IMR-90 (cell line): ENCODE data around the gene PITPNC1. TPM values are rescaled to one million over a fixed set of nuclear protein-coding genes. Genes with fewer than 3 reads are reported as not detected.

ENCODE experiments used
- ATAC-seq: fragments of 200-7000 bp; cut with Tn5 transposase; 2 replicates; pipeline ENCODE4 v1.9.1; 2020; ENCODE audit warnings: low read depth, mild to moderate bottlenecking, moderate library complexity
- BruUV-seq: library from RNA; stranded (reverse); fragments of 400-500 nt; replicated peaks from 2 replicates; lab custom pipeline; 2021; lab: Mats Ljungman, UMichigan
- CTCF ChIA-PET: fragments of 300-600 bp; formaldehyde crosslinking; extraction: SDS; loops from one replicate; lab custom pipeline; 2021; ENCODE audit warnings: antibody characterized with exemption; lab: Yijun Ruan, JAX
- POLR2A ChIA-PET: fragments of 300-600 bp; sonication (Branson Sonifier 250); formaldehyde crosslinking; loops from one replicate; lab custom pipeline; 2022; ENCODE audit warnings: antibody characterized with exemption; ENCODE audit not compliant: unreplicated experiment; lab: Charles Lee
- DNase-seq: peaks from one replicate; pipeline ENCODE4 v3.0.0; 2013
- H2AFZ ChIP-seq: replicated peaks from 2 replicates; pipeline ENCODE3; 2013; ENCODE audit warnings: low read length, mild to moderate bottlenecking; ENCODE audit not compliant: poor library complexity
- H2AK5ac ChIP-seq: 2 replicates; pipeline ENCODE4 v1.6.1; 2013; ENCODE audit warnings: low read depth, low read length, inconsistent platforms
- H2AK9ac ChIP-seq: replicated peaks from 2 replicates; pipeline ENCODE3; 2013; ENCODE audit warnings: mild to moderate bottlenecking, low read depth, low read length, moderate library complexity; ENCODE audit not compliant: poor library complexity
- H2BK120ac ChIP-seq: 2 replicates; pipeline ENCODE4 v1.6.1; 2013; ENCODE audit warnings: low read depth, low read length, inconsistent platforms
- H2BK15ac ChIP-seq: 3 replicates; pipeline ENCODE4 v1.6.1; 2013; ENCODE audit warnings: low read depth, low read length, inconsistent platforms
- H2BK20ac ChIP-seq: 2 replicates; pipeline ENCODE4 v1.6.1; 2013; ENCODE audit warnings: low read depth, mild to moderate bottlenecking, inconsistent platforms, low read length, moderate library complexity
- H2BK5ac ChIP-seq: 2 replicates; pipeline ENCODE4 v1.6.1; 2013; ENCODE audit warnings: mild to moderate bottlenecking, low read depth, low read length, inconsistent platforms; ENCODE audit not compliant: poor library complexity, severe bottlenecking
- H3K14ac ChIP-seq: replicated peaks from 2 replicates; pipeline ENCODE4 v1.6.1; 2013; ENCODE audit warnings: low read depth, low read length, inconsistent platforms
- H3K18ac ChIP-seq: 2 replicates; pipeline ENCODE4 v1.6.1; 2013; ENCODE audit warnings: low read depth, low read length, control low read depth
- H3K23ac ChIP-seq: 2 replicates; pipeline ENCODE4 v1.6.1; 2013; ENCODE audit warnings: low read depth, low read length, inconsistent platforms
- H3K27ac ChIP-seq: 2 replicates; pipeline ENCODE4 v1.5.1; 2013; ENCODE audit warnings: mild to moderate bottlenecking, control low read depth, low read length; ENCODE audit not compliant: insufficient read depth
- H3K27me3 ChIP-seq: 2 replicates; pipeline ENCODE4 v1.6.1; 2013; ENCODE audit warnings: low read length; ENCODE audit not compliant: control insufficient read depth, insufficient read depth
- H3K36me3 ChIP-seq: 2 replicates; pipeline ENCODE4 v1.6.1; 2013; ENCODE audit warnings: low read length, mixed read lengths; ENCODE audit not compliant: control insufficient read depth, insufficient read depth
- H3K4ac ChIP-seq: 2 replicates; pipeline ENCODE4 v1.6.1; 2013; ENCODE audit warnings: low read depth, low read length, inconsistent platforms
- H3K4me1 ChIP-seq: 2 replicates; pipeline ENCODE4 v1.6.1; 2013; ENCODE audit warnings: low read length, mixed read lengths; ENCODE audit not compliant: control insufficient read depth, insufficient read depth
- H3K4me2 ChIP-seq: 2 replicates; pipeline ENCODE4 v1.6.1; 2013; ENCODE audit warnings: low read depth, mild to moderate bottlenecking, control low read depth, low read length, moderate library complexity
- H3K4me3 ChIP-seq: 2 replicates; pipeline ENCODE4 v1.5.1; 2013; ENCODE audit warnings: low read depth, mild to moderate bottlenecking, control low read depth, low read length, moderate library complexity; ENCODE audit not compliant: insufficient read depth
- H3K56ac ChIP-seq: 2 replicates; pipeline ENCODE4 v1.6.1; 2013; ENCODE audit warnings: low read length, inconsistent platforms; ENCODE audit not compliant: insufficient read depth; ENCODE audit errors: extremely low read depth
- H3K79me1 ChIP-seq, 2 experiments: 2 replicates each; pipeline ENCODE4 v1.6.1; 2013; ENCODE audit warnings: low read length in 2 of 2, inconsistent platforms in 1 of 2, low read depth in 1 of 2
- H3K9ac ChIP-seq: 2 replicates; pipeline ENCODE4 v1.6.1; 2013; ENCODE audit warnings: low read depth, low read length, control low read depth
- H3K9me1 ChIP-seq: 2 replicates; pipeline ENCODE4 v1.6.1; 2013; ENCODE audit warnings: low read length, inconsistent platforms; ENCODE audit not compliant: insufficient read depth
- H3K9me3 ChIP-seq: 2 replicates; pipeline ENCODE4 v1.6.1; 2013; ENCODE audit warnings: low read length; ENCODE audit not compliant: control insufficient read depth, insufficient read depth
- H4K20me1 ChIP-seq: 2 replicates; pipeline ENCODE4 v1.6.1; 2013; ENCODE audit warnings: low read length, inconsistent platforms; ENCODE audit not compliant: insufficient read depth
- H4K5ac ChIP-seq: 2 replicates; pipeline ENCODE4 v1.6.1; 2013; ENCODE audit warnings: mild to moderate bottlenecking, low read depth, low read length, control low read depth
- H4K8ac ChIP-seq, 2 experiments: 2 replicates each; pipeline ENCODE4 v1.6.1; 2013; ENCODE audit warnings: low read depth in 2 of 2, low read length in 2 of 2, control low read depth in 1 of 2, inconsistent platforms in 1 of 2
- H4K91ac ChIP-seq: 2 replicates; pipeline ENCODE4 v1.6.1; 2013; ENCODE audit warnings: low read depth, low read length, inconsistent platforms; ENCODE audit not compliant: insufficient read depth
- BHLHE40 ChIP-seq: fragments of 150-350 bp; IDR thresholded peaks from 2 replicates; pipeline ENCODE4 v1.6.1; 2016; ENCODE audit warnings: mild to moderate bottlenecking, low read depth, low read length
- CEBPB ChIP-seq: IDR thresholded peaks from 2 replicates; pipeline ENCODE4 v1.6.1; 2012; ENCODE audit warnings: low read depth, low read length, improper control_type of control experiment
- CHD1 ChIP-seq: IDR thresholded peaks from 2 replicates; pipeline ENCODE4 v1.6.1; 2012; ENCODE audit warnings: low read depth, low read length, improper control_type of control experiment
- FOS ChIP-seq: fragments of 150-350 bp; IDR thresholded peaks from 2 replicates; pipeline ENCODE4 v1.6.1; 2016; ENCODE audit warnings: low read depth, low read length
- MAZ ChIP-seq: IDR thresholded peaks from 2 replicates; pipeline ENCODE4 v1.6.1; 2012; ENCODE audit warnings: low read depth, mild to moderate bottlenecking, low read length, improper control_type of control experiment, moderate library complexity, borderline replicate concordance
- MXI1 ChIP-seq: IDR thresholded peaks from 2 replicates; pipeline ENCODE4 v1.6.1; 2012; ENCODE audit warnings: low read depth, mild to moderate bottlenecking, low read length, moderate library complexity, borderline replicate concordance
- POLR2A ChIP-seq: IDR thresholded peaks from 2 replicates; pipeline ENCODE4 v1.6.1; 2012; ENCODE audit warnings: mild to moderate bottlenecking, low read depth, low read length
- RCOR1 ChIP-seq: IDR thresholded peaks from 2 replicates; pipeline ENCODE4 v1.6.1; 2012; ENCODE audit warnings: mild to moderate bottlenecking, low read length, improper control_type of control experiment; ENCODE audit not compliant: insufficient replicate concordance
- WGBS, 2 experiments: methylation state at CpG; one replicate each; pipeline versions ENCODE4 v1.1.5 to v1.1.7; 2013; ENCODE audit warnings: missing lambda C conversion rate in 2 of 2; ENCODE audit not compliant: insufficient read length in 1 of 2; ENCODE audit errors: extremely low coverage in 2 of 2; 5-methylcytosine and 5-hydroxymethylcytosine counted together
- dilution Hi-C: fragments of 300-500 bp; cut with HindIII; formaldehyde crosslinking; loops from one replicate; pipeline ENCODE4 v1.14.3; 2018; ENCODE audit warnings: low sequenced_read_pairs; ENCODE audit not compliant: unreplicated experiment
- in situ Hi-C: fragments of 300-500 bp; cut with MboI; formaldehyde crosslinking; loops from 3 replicates; pipeline ENCODE4 v1.14.3; 2019; ENCODE audit warnings: low sequenced_read_pairs, inconsistent platforms, mixed read lengths
- intact Hi-C: fragments of 100-400 bp; cut with micrococcal nuclease; formaldehyde crosslinking; loops from 2 replicates; pipeline ENCODE4 v1.10.0; 2022
- polyA plus RNA-seq, 3 experiments: library from polyadenylated mRNA; depleted of rRNA; stranded (reverse); fragments of >200 nt; gene quantifications; 2 replicates each; pipeline ENCODE4 v1.2.3, GENCODE V29; 2012; ENCODE audit warnings: low replicate concordance in 1 of 3
- total RNA-seq: library from RNA; depleted of rRNA; stranded (reverse); fragments of >200 nt; gene quantifications from 2 replicates; pipeline ENCODE4 v1.2.3, GENCODE V29; 2012

PITPNC1 gene
- total and polyA plus RNA-seq, 2 of the 4 experiments (the other 2 are of a cell fraction): 4.1 TPM

- TF ChIP-seq RCOR1 (no peak), POLR2A (peak; percentile 91)
Measured at GRCh38 chr17:67717624-67718324, 340.7 kb downstream of the PITPNC1 start, which contains the start of gene NOL11 (continued).

GRCh38 chr17:67718325-67718941, 341.4 kb downstream of the PITPNC1 start:
- DNase-seq: peak; percentile 49
- no peaks in the 10 kb centered on the region for H3K27me3 ChIP-seq

More at GRCh38 chr17:67718325-67718941, 341.4 kb downstream of the PITPNC1 start:
- no peaks in the 10 kb centered on the region for H3K9me3 ChIP-seq
- peak overlapping the region; percentile 67; the same call in 1 of the 2 replicates for H2AK5ac ChIP-seq
- peaks cover 7% of the 10 kb centered on the region for H3K36me3 ChIP-seq
- no peak overlapping the region for H2BK120ac ChIP-seq
- peak overlapping the region; percentile 81 for H3K27ac ChIP-seq
- peak overlapping the region; percentile 64 for H3K4me3 ChIP-seq
- 0% methylated on average over 1 of the region's 16 CpGs; no CpG with 5 or more reads in 1 of the 2 experiments for WGBS, 2 experiments
- H3K79me1 ChIP-seq: peaks cover 13 to 27% of the 10 kb centered on the region in 2 experiments
- H3K9me1 ChIP-seq: no peaks in the 10 kb centered on the region
- H2AFZ ChIP-seq: peak overlapping the region; percentile 95
- peak overlapping the region; percentile 95 for H3K14ac ChIP-seq
- peak overlapping the region; percentile 85; the same call in 1 of the 2 replicates for H4K91ac ChIP-seq
- CTCF ChIA-PET: interaction anchor here (0.5 to 1.5 kb wide), 2 partner anchors 16 to 67 kb away, joined by 3 read pairs; no protein-coding TSS in a partner anchor
- H3K56ac ChIP-seq: peak overlapping the region; percentile 67; the same call in 1 of the 2 replicates
- H2BK20ac ChIP-seq: no peak overlapping the region
- peak; percentile 5 for ATAC-seq
- POLR2A ChIA-PET: no interaction called here
- dilution Hi-C loops (no loop called here), in situ Hi-C loops (no loop called here), intact Hi-C loops (loop anchor here (1.0 to 10.0 kb wide), 2 partner anchors 107 to 756 kb away; partner anchors contain the start of gene BPTF)
- peak overlapping the region; percentile 34 for H4K5ac ChIP-seq
- no TSS peak for BruUV-seq
- peak overlapping the region; percentile 96 for H3K4me2 ChIP-seq
- H3K23ac ChIP-seq: peak overlapping the region; percentile 97
- TF ChIP-seq BHLHE40: no peak
- TF ChIP-seq MXI1: no peak
- TF ChIP-seq CEBPB: no peak
- no peak for TF ChIP-seq FOS
- no peak for TF ChIP-seq MAZ
- no peak for TF ChIP-seq RCOR1
- no peak; the same call in 1 of the 2 replicates for TF ChIP-seq CHD1
- H2AK9ac ChIP-seq: peak overlapping the region; percentile 79
- H4K20me1 ChIP-seq: no peaks in the 10 kb centered on the region
- peak overlapping the region; percentile 77 to 96 for H4K8ac ChIP-seq
- no peak overlapping the region for H2BK15ac ChIP-seq
- H2BK5ac ChIP-seq: peak overlapping the region; percentile 66
- peak overlapping the region; percentile 92 for H3K9ac ChIP-seq
- peak overlapping the region; percentile 89 for H3K4ac ChIP-seq
- H3K18ac ChIP-seq: no peak overlapping the region
- H3K4me1 ChIP-seq: peaks cover 2% of the 10 kb centered on the region; the same call in 1 of the 2 replicates
